Gastrocnemius medialis (tissue), 4 donors: ENCODE results near the gene TNS3.

Source experiments
- POLR2A ChIP-seq, 2 donors: fragments of 450-650 bp; IDR thresholded peaks; one replicate each; pipeline ENCODE4 v1.6.1; 2017; ENCODE audit warnings: antibody characterized with exemption in 2 of 2, mild to moderate bottlenecking in 2 of 2, moderate library complexity in 2 of 2
- TF ChIP-seq, protein P1 (sequence below), 5 experiments: fragments of 450-650 bp in 3 of 5; fragments of 200-600 bp in 2 of 5; sonication (generic) in 2 of 5; IDR thresholded peaks in 4 of 5; conservative IDR thresholded peaks in 1 of 5; 1 replicate in 4 of 5; 2 replicates in 1 of 5; pipeline ENCODE4 v1.5.1; 2016 to 2019; ENCODE audit warnings: antibody characterized with exemption in 5 of 5, mild to moderate bottlenecking in 3 of 5, moderate library complexity in 3 of 5

GRCh38 chr7:47308808-47309207, 273.1 kb downstream of the TNS3 start:
- TF ChIP-seq, protein P1, sequence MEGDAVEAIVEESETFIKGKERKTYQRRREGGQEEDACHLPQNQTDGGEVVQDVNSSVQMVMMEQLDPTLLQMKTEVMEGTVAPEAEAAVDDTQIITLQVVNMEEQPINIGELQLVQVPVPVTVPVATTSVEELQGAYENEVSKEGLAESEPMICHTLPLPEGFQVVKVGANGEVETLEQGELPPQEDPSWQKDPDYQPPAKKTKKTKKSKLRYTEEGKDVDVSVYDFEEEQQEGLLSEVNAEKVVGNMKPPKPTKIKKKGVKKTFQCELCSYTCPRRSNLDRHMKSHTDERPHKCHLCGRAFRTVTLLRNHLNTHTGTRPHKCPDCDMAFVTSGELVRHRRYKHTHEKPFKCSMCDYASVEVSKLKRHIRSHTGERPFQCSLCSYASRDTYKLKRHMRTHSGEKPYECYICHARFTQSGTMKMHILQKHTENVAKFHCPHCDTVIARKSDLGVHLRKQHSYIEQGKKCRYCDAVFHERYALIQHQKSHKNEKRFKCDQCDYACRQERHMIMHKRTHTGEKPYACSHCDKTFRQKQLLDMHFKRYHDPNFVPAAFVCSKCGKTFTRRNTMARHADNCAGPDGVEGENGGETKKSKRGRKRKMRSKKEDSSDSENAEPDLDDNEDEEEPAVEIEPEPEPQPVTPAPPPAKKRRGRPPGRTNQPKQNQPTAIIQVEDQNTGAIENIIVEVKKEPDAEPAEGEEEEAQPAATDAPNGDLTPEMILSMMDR (IDR thresholded peaks at IDR 0.05 in 4 of 5, conservative IDR thresholded peaks at IDR 0.05 in 1 of 5), result no peak
- no peak for TF ChIP-seq POLR2A (IDR thresholded peaks at IDR 0.05)
